OCI-LY1 (cell line): ENCODE data around the gene SH3BGRL3.

Experiments
- EZH2 ChIP-seq: fragments of 200-600 bp; sonication (generic), shearing (Covaris generic); IDR thresholded peaks from 2 replicates; pipeline ENCODE4 v1.8.0; 2017; ENCODE audit warnings: borderline replicate concordance, mixed run types, mild to moderate bottlenecking, antibody characterized with exemption, low read length, moderate library complexity, mixed read lengths
- TF ChIP-seq, protein P1 (sequence below): fragments of 200-600 bp; sonication (generic), shearing (Covaris generic); IDR thresholded peaks from 2 replicates; pipeline ENCODE4 v1.5.1; 2017; ENCODE audit warnings: mild to moderate bottlenecking, antibody characterized with exemption, low read length, moderate library complexity, mixed read lengths

DNA sequence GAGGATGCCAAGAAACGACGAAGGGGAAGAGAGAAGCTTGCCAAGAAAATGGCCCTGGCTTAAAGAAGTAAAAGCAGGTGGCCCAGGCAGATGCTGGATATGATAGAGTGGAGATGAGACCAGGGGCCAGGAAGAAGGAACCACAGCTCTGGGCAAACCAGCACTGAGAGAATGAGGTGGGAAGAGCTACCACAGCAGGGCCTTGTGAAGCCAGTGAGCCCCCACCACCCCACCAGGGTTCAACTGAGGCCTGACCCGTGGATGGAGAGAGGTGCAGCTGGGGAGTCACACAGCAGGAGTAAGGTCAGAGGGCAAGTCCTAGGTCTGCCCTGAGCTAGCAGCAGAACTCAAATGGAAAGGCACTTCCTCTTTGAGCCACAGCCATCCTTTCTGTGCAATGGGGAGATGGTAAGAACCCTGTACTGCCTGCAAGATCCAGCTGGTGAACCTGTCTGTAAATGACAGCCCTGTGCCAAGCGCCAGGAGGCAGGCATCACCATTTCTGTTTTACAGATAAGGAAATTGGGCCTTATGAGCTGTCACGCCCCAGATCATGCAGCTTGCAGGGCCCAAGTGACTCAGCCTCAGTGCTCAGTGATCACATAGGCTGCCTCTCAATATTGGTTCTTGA lies 8.5 kb downstream of the SH3BGRL3 start:
- TF ChIP-seq, protein P1, sequence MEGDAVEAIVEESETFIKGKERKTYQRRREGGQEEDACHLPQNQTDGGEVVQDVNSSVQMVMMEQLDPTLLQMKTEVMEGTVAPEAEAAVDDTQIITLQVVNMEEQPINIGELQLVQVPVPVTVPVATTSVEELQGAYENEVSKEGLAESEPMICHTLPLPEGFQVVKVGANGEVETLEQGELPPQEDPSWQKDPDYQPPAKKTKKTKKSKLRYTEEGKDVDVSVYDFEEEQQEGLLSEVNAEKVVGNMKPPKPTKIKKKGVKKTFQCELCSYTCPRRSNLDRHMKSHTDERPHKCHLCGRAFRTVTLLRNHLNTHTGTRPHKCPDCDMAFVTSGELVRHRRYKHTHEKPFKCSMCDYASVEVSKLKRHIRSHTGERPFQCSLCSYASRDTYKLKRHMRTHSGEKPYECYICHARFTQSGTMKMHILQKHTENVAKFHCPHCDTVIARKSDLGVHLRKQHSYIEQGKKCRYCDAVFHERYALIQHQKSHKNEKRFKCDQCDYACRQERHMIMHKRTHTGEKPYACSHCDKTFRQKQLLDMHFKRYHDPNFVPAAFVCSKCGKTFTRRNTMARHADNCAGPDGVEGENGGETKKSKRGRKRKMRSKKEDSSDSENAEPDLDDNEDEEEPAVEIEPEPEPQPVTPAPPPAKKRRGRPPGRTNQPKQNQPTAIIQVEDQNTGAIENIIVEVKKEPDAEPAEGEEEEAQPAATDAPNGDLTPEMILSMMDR = no peak
- TF ChIP-seq EZH2 = no peak
